K562 (cell line): ENCODE measurements around the gene FXYD1. TPM values are rescaled to one million over a fixed set of nuclear protein-coding genes. Genes with fewer than 3 reads are reported as not detected.

Experiments used
- CSDE1 ChIP-seq, 2 experiments: fragments of 450-650 bp; IDR thresholded peaks; 2 replicates each; pipeline ENCODE4 v1.6.1; 2016; ENCODE audit warnings: mild to moderate bottlenecking in 1 of 2
- EZH2 ChIP-seq: IDR thresholded peaks from 2 replicates; pipeline ENCODE4 v1.6.1; 2012; ENCODE audit warnings: low read depth, mild to moderate bottlenecking, inconsistent platforms, low read length, borderline replicate concordance
- HNRNPUL1 ChIP-seq: fragments of 200-400 bp; formaldehyde crosslinking; IDR thresholded peaks from 2 replicates; pipeline ENCODE4 v1.6.1; 2017; ENCODE audit warnings: low read length
- JUN ChIP-seq, 2 experiments: sonication (generic) in 1 of 2; formaldehyde crosslinking in 1 of 2; IDR thresholded peaks; 2 replicates each; pipeline versions ENCODE4 v1.6.1 to v1.8.0; 2012 to 2022; ENCODE audit warnings: borderline replicate concordance in 2 of 2, mild to moderate bottlenecking in 2 of 2, improper control_type of control experiment in 1 of 2, low read depth in 1 of 2, low read length in 1 of 2, missing genetic modification reagents in 1 of 2
- POLR2A ChIP-seq: fragments of 450-650 bp; conservative IDR thresholded peaks from 2 replicates; pipeline ENCODE4 v1.6.1; 2016
- SFPQ ChIP-seq: fragments of 200-400 bp; formaldehyde crosslinking; IDR thresholded peaks from 2 replicates; pipeline ENCODE4 v1.6.1; 2017; ENCODE audit warnings: mild to moderate bottlenecking, low read depth, low read length, moderate library complexity
- SMAD2 ChIP-seq: fragments of 150-350 bp; IDR thresholded peaks from 2 replicates; pipeline ENCODE4 v1.6.1; 2014; ENCODE audit warnings: low read depth, mild to moderate bottlenecking, low read length
- SMAD4 ChIP-seq: fragments of 250-450 bp; sonication (Bioruptor Pico); conservative IDR thresholded peaks from 2 replicates; pipeline ENCODE4 v1.8.0; 2021; ENCODE audit warnings: inconsistent platforms, mild to moderate bottlenecking, moderate library complexity
- SRSF3 ChIP-seq: fragments of 200-400 bp; formaldehyde crosslinking; IDR thresholded peaks from 2 replicates; pipeline ENCODE4 v1.6.1; 2016; ENCODE audit warnings: mild to moderate bottlenecking, low read length, moderate library complexity; ENCODE audit not compliant: insufficient read depth
- TRIM28 ChIP-seq: fragments of 450-650 bp; IDR thresholded peaks from 2 replicates; pipeline ENCODE4 v1.6.1; 2017
- USF2 ChIP-seq: sonication (generic); formaldehyde crosslinking; IDR thresholded peaks from 2 replicates; pipeline ENCODE4 v1.5.0; 2020; ENCODE audit warnings: missing genetic modification reagents
- ZNF24 ChIP-seq: fragments of 450-650 bp; IDR thresholded peaks from 2 replicates; pipeline ENCODE4 v1.6.1; 2016
- polyA plus RNA-seq, 8 experiments: library from polyadenylated mRNA; depleted of rRNA in 4 of 8; stranded (reverse) in 5 of 8; unstranded in 3 of 8; fragments of >200 nt; fragmentation: Nextera tagmentation in 2 of 8; fragmentation: Illumina TruSeq in 1 of 8; extraction: Ambion mirVana in 2 of 8; extraction: Trizol in 1 of 8; gene quantifications; 2 replicates each; pipeline versions ENCODE4 v1.2.1 to v1.2.3, GENCODE V29; 2011 to 2014; ENCODE audit warnings: inconsistent platforms in 1 of 8, missing spikeins in 1 of 8
- total RNA-seq, 7 experiments: library from RNA; depleted of rRNA in 6 of 7; stranded (reverse); fragments of >200 nt in 6 of 7; fragmentation: Illumina TruSeq in 2 of 7; extraction: Trizol in 2 of 7; gene quantifications; 2 replicates each; pipeline versions ENCODE4 v1.2.1 to v1.2.3, GENCODE V29; 2011 to 2021; ENCODE audit warnings: low replicate concordance in 1 of 7
- TF ChIP-seq, protein P1 (sequence below): fragments of 450-650 bp; IDR thresholded peaks from 2 replicates; pipeline ENCODE4 v1.6.1; 2016; ENCODE audit warnings: mild to moderate bottlenecking, moderate library complexity

Gene FXYD1
- total and polyA plus RNA-seq, 9 of the 15 experiments (the other 6 are each of a cell fraction or from before 2014, with no cell fraction given) = 0.40 to 3.2 (median 1.8) TPM; not detected in 3

GRCh38 chr19:35166100-35167063 is 27.8 kb downstream of the FXYD1 start (continued):
- TF ChIP-seq SFPQ = no peak
- TF ChIP-seq CSDE1 (IDR thresholded peaks at IDR 0.05) = no peak
- TF ChIP-seq, protein P1, sequence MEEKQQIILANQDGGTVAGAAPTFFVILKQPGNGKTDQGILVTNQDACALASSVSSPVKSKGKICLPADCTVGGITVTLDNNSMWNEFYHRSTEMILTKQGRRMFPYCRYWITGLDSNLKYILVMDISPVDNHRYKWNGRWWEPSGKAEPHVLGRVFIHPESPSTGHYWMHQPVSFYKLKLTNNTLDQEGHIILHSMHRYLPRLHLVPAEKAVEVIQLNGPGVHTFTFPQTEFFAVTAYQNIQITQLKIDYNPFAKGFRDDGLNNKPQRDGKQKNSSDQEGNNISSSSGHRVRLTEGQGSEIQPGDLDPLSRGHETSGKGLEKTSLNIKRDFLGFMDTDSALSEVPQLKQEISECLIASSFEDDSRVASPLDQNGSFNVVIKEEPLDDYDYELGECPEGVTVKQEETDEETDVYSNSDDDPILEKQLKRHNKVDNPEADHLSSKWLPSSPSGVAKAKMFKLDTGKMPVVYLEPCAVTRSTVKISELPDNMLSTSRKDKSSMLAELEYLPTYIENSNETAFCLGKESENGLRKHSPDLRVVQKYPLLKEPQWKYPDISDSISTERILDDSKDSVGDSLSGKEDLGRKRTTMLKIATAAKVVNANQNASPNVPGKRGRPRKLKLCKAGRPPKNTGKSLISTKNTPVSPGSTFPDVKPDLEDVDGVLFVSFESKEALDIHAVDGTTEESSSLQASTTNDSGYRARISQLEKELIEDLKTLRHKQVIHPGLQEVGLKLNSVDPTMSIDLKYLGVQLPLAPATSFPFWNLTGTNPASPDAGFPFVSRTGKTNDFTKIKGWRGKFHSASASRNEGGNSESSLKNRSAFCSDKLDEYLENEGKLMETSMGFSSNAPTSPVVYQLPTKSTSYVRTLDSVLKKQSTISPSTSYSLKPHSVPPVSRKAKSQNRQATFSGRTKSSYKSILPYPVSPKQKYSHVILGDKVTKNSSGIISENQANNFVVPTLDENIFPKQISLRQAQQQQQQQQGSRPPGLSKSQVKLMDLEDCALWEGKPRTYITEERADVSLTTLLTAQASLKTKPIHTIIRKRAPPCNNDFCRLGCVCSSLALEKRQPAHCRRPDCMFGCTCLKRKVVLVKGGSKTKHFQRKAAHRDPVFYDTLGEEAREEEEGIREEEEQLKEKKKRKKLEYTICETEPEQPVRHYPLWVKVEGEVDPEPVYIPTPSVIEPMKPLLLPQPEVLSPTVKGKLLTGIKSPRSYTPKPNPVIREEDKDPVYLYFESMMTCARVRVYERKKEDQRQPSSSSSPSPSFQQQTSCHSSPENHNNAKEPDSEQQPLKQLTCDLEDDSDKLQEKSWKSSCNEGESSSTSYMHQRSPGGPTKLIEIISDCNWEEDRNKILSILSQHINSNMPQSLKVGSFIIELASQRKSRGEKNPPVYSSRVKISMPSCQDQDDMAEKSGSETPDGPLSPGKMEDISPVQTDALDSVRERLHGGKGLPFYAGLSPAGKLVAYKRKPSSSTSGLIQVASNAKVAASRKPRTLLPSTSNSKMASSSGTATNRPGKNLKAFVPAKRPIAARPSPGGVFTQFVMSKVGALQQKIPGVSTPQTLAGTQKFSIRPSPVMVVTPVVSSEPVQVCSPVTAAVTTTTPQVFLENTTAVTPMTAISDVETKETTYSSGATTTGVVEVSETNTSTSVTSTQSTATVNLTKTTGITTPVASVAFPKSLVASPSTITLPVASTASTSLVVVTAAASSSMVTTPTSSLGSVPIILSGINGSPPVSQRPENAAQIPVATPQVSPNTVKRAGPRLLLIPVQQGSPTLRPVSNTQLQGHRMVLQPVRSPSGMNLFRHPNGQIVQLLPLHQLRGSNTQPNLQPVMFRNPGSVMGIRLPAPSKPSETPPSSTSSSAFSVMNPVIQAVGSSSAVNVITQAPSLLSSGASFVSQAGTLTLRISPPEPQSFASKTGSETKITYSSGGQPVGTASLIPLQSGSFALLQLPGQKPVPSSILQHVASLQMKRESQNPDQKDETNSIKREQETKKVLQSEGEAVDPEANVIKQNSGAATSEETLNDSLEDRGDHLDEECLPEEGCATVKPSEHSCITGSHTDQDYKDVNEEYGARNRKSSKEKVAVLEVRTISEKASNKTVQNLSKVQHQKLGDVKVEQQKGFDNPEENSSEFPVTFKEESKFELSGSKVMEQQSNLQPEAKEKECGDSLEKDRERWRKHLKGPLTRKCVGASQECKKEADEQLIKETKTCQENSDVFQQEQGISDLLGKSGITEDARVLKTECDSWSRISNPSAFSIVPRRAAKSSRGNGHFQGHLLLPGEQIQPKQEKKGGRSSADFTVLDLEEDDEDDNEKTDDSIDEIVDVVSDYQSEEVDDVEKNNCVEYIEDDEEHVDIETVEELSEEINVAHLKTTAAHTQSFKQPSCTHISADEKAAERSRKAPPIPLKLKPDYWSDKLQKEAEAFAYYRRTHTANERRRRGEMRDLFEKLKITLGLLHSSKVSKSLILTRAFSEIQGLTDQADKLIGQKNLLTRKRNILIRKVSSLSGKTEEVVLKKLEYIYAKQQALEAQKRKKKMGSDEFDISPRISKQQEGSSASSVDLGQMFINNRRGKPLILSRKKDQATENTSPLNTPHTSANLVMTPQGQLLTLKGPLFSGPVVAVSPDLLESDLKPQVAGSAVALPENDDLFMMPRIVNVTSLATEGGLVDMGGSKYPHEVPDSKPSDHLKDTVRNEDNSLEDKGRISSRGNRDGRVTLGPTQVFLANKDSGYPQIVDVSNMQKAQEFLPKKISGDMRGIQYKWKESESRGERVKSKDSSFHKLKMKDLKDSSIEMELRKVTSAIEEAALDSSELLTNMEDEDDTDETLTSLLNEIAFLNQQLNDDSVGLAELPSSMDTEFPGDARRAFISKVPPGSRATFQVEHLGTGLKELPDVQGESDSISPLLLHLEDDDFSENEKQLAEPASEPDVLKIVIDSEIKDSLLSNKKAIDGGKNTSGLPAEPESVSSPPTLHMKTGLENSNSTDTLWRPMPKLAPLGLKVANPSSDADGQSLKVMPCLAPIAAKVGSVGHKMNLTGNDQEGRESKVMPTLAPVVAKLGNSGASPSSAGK = peak; percentile 68
- no peak for TF ChIP-seq SRSF3
- peak; percentile 90 for TF ChIP-seq ZNF24
- TF ChIP-seq JUN (IDR thresholded peaks at IDR 0.05; ENCODE audit: borderline replicate concordance, low read depth, low read length) = no peak
- no peak for TF ChIP-seq JUN (CRISPR knock-in tag; IDR thresholded peaks at IDR 0.05; ENCODE audit: borderline replicate concordance)
- TF ChIP-seq USF2 (CRISPR knock-in tag) = peak; percentile 90
- no peak for TF ChIP-seq EZH2
- TF ChIP-seq TRIM28 = no peak
- 0 out of 2 replicates have a peak, but pooled peaks have one; percentile 42 for TF ChIP-seq SMAD4 (CRISPR knock-in tag)
- TF ChIP-seq HNRNPUL1 = no peak
- TF ChIP-seq SMAD2 = no peak
- peak; percentile 61 for TF ChIP-seq POLR2A
